Measurements from ENCODE around the gene FHIP1A.

- TF ChIP-seq CTCF (IDR thresholded peaks at IDR 0.05; ENCODE audit: insufficient read depth, low read length) = no peak
- no peak for TF ChIP-seq REST (IDR thresholded peaks at IDR 0.05; ENCODE audit: insufficient replicate concordance, low read depth)
- TF ChIP-seq POLR2AphosphoS5 (IDR thresholded peaks at IDR 0.05; ENCODE audit: low read depth) = no peak
- no peak for TF ChIP-seq SPI1 (IDR thresholded peaks at IDR 0.05; ENCODE audit: borderline replicate concordance, low read depth)
Observed at GRCh38 chr4:151417766-151418376, 8.9 kb downstream of the FHIP1A start.

Data from HL-60 (cell line).